DMS53 (cell line): Measurements from ENCODE around the gene CXADR.

ENCODE experiments used
- DNase-seq: peaks from one replicate; lab custom pipeline; 2025; lab: John Stamatoyannopoulos, UW

CXADR gene

GRCh38 chr21:17542371-17543011, 29.6 kb downstream of the CXADR start:
- peak; percentile 76 for DNase-seq

GRCh38 chr21:17545007-17545406, 32.2 kb downstream of the CXADR start:
- DNase-seq, result no peak

- DNase-seq, result no peak
Observed at GRCh38 chr21:17548262-17548661, 35.4 kb downstream of the CXADR start.

GRCh38 chr21:17550671-17551308, 37.9 kb downstream of the CXADR start:
- DNase-seq, result no peak

- DNase-seq, result no peak
Observed at GRCh38 chr21:17552410-17552809, 39.6 kb downstream of the CXADR start.

- DNase-seq, result no peak
Observed at GRCh38 chr21:17554120-17554519, 41.3 kb downstream of the CXADR start.

GRCh38 chr21:17554679-17555465, 42.0 kb downstream of the CXADR start:
- peak; percentile 45 for DNase-seq

- DNase-seq, result no peak
Observed at GRCh38 chr21:17560377-17561025, 47.7 kb downstream of the CXADR start.

GRCh38 chr21:17570786-17571185, 57.9 kb downstream of the CXADR start:
- no peak for DNase-seq

- DNase-seq, result no peak
Observed at GRCh38 chr21:17572431-17572830, 59.6 kb downstream of the CXADR start.

GRCh38 chr21:17575076-17575475, 62.2 kb downstream of the CXADR start:
- DNase-seq, result no peak

- DNase-seq, result peak; percentile 16
Observed at GRCh38 chr21:17576080-17576835, 63.4 kb downstream of the CXADR start.

GRCh38 chr21:17577701-17578100, 64.9 kb downstream of the CXADR start:
- DNase-seq, result no peak

GRCh38 chr21:17578162-17578561, 65.3 kb downstream of the CXADR start:
- DNase-seq, result peak; percentile 4

GRCh38 chr21:17578876-17579275, 66.0 kb downstream of the CXADR start:
- no peak for DNase-seq

GRCh38 chr21:17580319-17580718, 67.5 kb downstream of the CXADR start:
- DNase-seq, result no peak

- DNase-seq, result no peak
Observed at GRCh38 chr21:17583898-17584297, 71.1 kb downstream of the CXADR start.

GRCh38 chr21:17585875-17586450, 73.1 kb downstream of the CXADR start:
- DNase-seq, result peak; percentile 68

GRCh38 chr21:17590430-17590829, 77.6 kb downstream of the CXADR start:
- no peak for DNase-seq

GRCh38 chr21:17597680-17598079, 84.8 kb downstream of the CXADR start:
- DNase-seq, result no peak

- no peak for DNase-seq
Observed at GRCh38 chr21:17598437-17598836, 85.6 kb downstream of the CXADR start.
